ENCODE measurements around the gene PIM1. TPM values are rescaled to one million over a fixed set of nuclear protein-coding genes. Genes with fewer than 3 reads are reported as not detected.

Gene PIM1
- total and polyA plus RNA-seq, 9 of the 15 experiments (the other 6 are each of a cell fraction or from before 2014, with no cell fraction given), result 19.0 to 789 (median 212) TPM

DNA sequence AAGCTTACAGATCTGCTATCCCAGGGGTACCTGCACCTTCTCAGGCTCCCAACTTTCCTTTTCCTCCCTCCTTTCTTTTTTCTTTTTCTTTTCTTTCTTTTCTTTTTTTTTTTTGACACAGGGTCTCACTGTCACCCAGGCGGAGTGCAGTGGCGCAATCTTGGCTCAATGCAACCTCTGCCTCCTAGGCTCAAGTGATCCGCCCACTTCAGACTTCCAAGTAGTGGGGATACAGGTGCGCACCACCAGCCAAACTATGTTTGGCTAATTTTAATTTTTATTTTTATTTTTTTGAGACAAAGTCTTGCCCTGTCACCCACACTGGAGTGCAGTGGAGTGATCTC lies 36.0 kb downstream of the PIM1 start (continued):
- TF ChIP-seq KLF1 (tag; IDR thresholded peaks at IDR 0.05), result no peak
- TF ChIP-seq NFRKB (IDR thresholded peaks at IDR 0.05; ENCODE audit: low read depth), result peak; percentile 45
- TF ChIP-seq HOMEZ (CRISPR knock-in tag; IDR thresholded peaks at IDR 0.05), result no peak
- TF ChIP-seq ZC3H4 (CRISPR knock-in tag; IDR thresholded peaks at IDR 0.05; ENCODE audit: borderline replicate concordance), result no peak
- TF ChIP-seq ETS2 (tag; IDR thresholded peaks at IDR 0.05; ENCODE audit: borderline replicate concordance, poor library complexity, severe bottlenecking), result no peak
- TF ChIP-seq RBM22 (IDR thresholded peaks at IDR 0.05; ENCODE audit: low read depth, low read length, poor library complexity, severe bottlenecking), result no peak
- no peak for TF ChIP-seq SP2 (IDR thresholded peaks at IDR 0.05; ENCODE audit: extremely low read depth, low read depth, low read length, poor library complexity, severe bottlenecking)
- TF ChIP-seq MCM5 (IDR thresholded peaks at IDR 0.05; ENCODE audit: low read depth), result no peak
- TF ChIP-seq ZBTB34 (CRISPR knock-in tag; IDR thresholded peaks at IDR 0.05), result no peak
- no peak for TF ChIP-seq ZNF217 (CRISPR knock-in tag; IDR thresholded peaks at IDR 0.05)
- TF ChIP-seq, protein P1, sequence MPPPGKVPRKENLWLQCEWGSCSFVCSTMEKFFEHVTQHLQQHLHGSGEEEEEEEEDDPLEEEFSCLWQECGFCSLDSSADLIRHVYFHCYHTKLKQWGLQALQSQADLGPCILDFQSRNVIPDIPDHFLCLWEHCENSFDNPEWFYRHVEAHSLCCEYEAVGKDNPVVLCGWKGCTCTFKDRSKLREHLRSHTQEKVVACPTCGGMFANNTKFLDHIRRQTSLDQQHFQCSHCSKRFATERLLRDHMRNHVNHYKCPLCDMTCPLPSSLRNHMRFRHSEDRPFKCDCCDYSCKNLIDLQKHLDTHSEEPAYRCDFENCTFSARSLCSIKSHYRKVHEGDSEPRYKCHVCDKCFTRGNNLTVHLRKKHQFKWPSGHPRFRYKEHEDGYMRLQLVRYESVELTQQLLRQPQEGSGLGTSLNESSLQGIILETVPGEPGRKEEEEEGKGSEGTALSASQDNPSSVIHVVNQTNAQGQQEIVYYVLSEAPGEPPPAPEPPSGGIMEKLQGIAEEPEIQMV (tag; conservative IDR thresholded peaks at IDR 0.05; ENCODE audit: low read depth), result no peak
- TF ChIP-seq, protein P2, sequence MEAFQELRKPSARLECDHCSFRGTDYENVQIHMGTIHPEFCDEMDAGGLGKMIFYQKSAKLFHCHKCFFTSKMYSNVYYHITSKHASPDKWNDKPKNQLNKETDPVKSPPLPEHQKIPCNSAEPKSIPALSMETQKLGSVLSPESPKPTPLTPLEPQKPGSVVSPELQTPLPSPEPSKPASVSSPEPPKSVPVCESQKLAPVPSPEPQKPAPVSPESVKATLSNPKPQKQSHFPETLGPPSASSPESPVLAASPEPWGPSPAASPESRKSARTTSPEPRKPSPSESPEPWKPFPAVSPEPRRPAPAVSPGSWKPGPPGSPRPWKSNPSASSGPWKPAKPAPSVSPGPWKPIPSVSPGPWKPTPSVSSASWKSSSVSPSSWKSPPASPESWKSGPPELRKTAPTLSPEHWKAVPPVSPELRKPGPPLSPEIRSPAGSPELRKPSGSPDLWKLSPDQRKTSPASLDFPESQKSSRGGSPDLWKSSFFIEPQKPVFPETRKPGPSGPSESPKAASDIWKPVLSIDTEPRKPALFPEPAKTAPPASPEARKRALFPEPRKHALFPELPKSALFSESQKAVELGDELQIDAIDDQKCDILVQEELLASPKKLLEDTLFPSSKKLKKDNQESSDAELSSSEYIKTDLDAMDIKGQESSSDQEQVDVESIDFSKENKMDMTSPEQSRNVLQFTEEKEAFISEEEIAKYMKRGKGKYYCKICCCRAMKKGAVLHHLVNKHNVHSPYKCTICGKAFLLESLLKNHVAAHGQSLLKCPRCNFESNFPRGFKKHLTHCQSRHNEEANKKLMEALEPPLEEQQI (IDR thresholded peaks at IDR 0.05), result no peak
- TF ChIP-seq SMARCA4 (IDR thresholded peaks at IDR 0.05), result no peak; the same call in 1 of the 2 replicates
- no peak for TF ChIP-seq ERF (CRISPR knock-in tag; IDR thresholded peaks at IDR 0.05)
- TF ChIP-seq ASH1L (IDR thresholded peaks at IDR 0.05; ENCODE audit: borderline replicate concordance, low read depth, partially characterized antibody), result no peak
- TF ChIP-seq TAF7 (tag; IDR thresholded peaks at IDR 0.05), result 0 out of 2 replicates have a peak, but pooled peaks have one; percentile 26
- TF ChIP-seq CXXC5 (CRISPR knock-in tag; IDR thresholded peaks at IDR 0.05), result peak; percentile 20; the same call in 1 of the 2 replicates
- no peak for TF ChIP-seq PHF21A (IDR thresholded peaks at IDR 0.05; ENCODE audit: borderline replicate concordance, low read depth)
- TF ChIP-seq YY1 (IDR thresholded peaks at IDR 0.05; ENCODE audit: borderline replicate concordance in 1 of 3, control insufficient read depth in 1 of 3, extremely low read depth in 1 of 3, insufficient read depth in 3 of 3, insufficient read length in 1 of 3, insufficient replicate concordance in 2 of 3, low read depth in 1 of 3, low read length in 2 of 3), result no peak
- no peak for TF ChIP-seq POLR2B (IDR thresholded peaks at IDR 0.05; ENCODE audit: low read depth, partially characterized antibody)
- TF ChIP-seq ZNF263 (CRISPR knock-in tag; IDR thresholded peaks at IDR 0.05; ENCODE audit: borderline replicate concordance), result no peak
